ES-I3 (cell line): ENCODE measurements around the gene NDUFB1.

ENCODE experiments used
- H3K36me3 ChIP-seq: 2 replicates; pipeline ENCODE4 v1.6.1; 2013; ENCODE audit warnings: mild to moderate bottlenecking, low read length, control low read depth, moderate library complexity; ENCODE audit not compliant: insufficient read depth
- H3K4me1 ChIP-seq: 2 replicates; pipeline ENCODE4 v1.6.1; 2013; ENCODE audit warnings: mild to moderate bottlenecking, control low read depth, low read length; ENCODE audit not compliant: insufficient read depth
- H3K9ac ChIP-seq: 2 replicates; pipeline ENCODE4 v1.6.1; 2013; ENCODE audit warnings: low read depth, mild to moderate bottlenecking, low read length, moderate library complexity
- H3K9me3 ChIP-seq: 2 replicates; pipeline ENCODE4 v1.6.1; 2013; ENCODE audit warnings: mild to moderate bottlenecking, low read length, moderate library complexity; ENCODE audit not compliant: control insufficient read depth, insufficient read depth

Gene NDUFB1

DNA sequence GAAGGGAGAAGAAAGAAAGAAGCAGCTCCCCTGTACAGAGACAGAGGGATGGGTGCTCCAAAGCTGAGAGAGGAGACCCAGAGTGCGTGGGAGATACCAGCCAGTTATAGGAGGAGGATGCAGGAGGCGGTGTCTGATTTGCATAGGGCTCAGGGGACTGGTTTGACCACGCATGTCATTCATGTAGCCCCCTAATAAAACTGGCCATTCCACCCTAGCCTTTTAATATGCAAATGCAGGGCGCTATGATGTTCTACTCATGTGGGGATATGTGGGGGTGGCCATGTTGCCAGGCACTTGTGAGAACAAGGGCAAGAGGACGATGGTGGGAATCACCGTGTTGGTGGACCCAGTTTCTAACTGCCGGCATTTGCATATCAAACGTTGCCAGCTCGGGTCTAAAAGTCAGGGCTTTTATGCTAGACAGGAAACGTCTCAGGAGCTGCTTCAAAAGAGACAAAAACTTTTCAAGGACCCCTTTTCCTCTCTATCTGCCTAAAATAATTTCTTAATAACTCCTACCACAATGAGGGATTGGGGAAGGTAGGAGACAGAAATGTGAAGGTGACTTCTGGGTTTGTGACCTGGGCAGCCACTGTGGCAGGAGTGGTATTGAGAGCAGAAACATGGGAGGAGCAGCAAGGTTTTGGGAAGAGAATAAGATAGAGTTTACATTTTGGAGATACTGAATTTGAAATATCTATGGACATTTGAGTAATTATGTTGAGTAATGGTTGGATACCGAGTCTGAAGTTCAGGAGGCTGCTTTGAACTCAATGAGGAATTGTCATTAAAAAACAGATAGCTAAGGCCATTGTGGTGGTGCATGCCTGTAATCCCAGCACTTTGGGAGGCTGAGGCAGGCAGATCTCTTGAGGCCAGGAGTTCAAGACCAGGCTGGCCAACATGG lies 12.9 kb downstream of the NDUFB1 start:
- Histone ChIP-seq H3K9ac (peak overlapping the region; percentile 2; the same call in 1 of the 2 replicates), H3K36me3 (no peaks in the 10 kb centered on the region), H3K4me1 (no peaks in the 10 kb centered on the region; the same call in 1 of the 2 replicates)

DNA sequence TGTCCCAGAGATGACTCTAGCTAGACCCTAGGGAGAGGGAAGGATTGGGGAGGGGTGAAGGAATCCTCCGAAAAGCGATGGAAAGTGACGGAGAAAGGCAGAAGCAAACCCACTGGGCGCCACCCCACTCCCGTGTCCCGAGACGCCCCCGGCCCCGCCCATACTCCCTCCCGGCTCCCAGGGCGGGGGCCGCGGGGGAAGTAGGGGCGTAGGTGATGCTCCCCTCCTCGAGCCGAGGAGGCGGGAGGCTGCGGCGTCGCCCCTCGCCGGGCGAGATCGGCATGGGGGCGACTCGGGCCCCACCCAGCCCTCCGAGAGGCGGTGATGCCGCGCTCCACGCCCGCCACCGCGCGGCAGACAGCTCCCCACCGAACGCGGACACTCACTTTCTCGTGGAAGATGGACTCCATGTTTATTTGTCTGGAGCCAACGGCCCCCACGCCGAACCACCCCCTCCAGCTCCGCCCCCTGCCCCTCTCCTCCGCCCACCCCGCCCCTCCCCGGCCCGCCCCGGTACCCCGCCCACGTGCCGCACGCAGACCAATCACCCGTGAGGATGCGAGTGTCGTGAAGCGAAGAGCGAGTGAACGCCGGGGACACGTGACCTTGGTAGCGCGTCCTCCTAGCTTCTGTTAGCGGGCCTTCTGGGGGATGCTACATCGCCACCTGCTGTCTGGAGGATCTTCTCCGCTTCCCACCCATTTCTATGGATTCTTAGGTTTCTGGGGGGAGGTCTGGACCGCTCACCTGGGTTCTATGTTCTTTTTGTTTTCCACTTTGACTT lies 15.2 kb downstream of the NDUFB1 start, which contains the start of gene ATXN3:
Gene ATXN3, minus strand, starts transcription at position 440 of the 784 bp plus-strand sequence. Its CDS starts 30 bp downstream, at position 410.
- Histone ChIP-seq H3K9me3 (no peaks in the 10 kb centered on the region), H3K36me3 (no peaks in the 10 kb centered on the region), H3K9ac (peak within 1 kb of the TSS; percentile 83), H3K4me1 (peaks cover 8% of the 10 kb centered on the region)

More for the DNA sequence above, 12.9 kb downstream of the NDUFB1 start:
- no peaks in the 10 kb centered on the region for H3K9me3 ChIP-seq

DNA sequence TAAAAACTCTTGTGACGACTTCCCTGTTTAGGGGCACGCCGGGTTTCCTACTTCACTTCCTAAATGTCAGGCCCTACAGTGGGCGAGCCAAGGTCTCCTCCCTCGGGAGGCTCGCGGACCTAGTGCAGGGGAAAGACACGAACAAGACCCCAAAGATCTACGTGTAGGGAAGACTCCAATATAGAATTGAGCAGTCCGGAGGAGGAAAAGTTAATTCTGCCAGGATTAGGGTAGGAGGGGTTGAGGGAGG lies 15.7 kb downstream of the NDUFB1 start:
- peak overlapping the region; percentile 83 for H3K9ac ChIP-seq
- peaks cover 8% of the 10 kb centered on the region for H3K4me1 ChIP-seq
- H3K9me3 ChIP-seq: no peaks in the 10 kb centered on the region
- no peaks in the 10 kb centered on the region for H3K36me3 ChIP-seq

DNA sequence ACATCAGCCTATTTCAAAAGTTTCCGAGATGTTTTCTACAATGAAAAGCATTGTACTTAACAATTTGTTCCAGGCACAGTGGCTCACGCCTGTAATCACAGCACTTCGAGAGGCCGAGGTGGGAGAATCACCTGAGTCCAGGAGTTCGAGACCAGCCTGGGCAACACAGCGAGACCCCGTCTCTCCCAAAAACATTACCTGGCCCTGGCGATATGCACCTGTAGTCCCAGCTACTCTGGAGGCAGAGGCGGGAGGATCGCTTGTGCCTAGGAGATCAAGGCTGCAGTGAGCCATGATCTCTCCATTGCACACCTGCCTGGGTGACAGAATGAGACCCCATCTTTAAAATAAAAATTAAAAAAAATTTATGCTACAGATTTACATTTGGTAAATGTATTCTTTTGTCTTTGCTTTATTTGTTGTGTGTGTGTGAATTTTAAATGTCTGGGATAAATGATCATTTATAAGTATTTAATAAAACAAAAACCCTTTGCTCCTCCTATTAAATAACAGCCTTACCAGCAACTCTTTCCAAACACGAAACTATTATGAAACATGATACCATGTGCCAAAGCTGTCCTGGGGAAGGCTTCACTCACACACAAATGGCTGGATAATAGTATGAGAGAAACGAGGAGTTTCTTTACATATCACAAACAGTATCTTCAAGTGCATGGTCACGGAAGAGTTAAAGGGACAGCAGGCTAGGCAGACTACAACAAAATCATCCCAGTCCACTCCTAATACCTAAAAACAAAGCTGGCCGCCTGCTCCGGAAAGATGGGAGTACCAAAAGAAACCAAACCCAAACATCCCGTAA lies 16.2 kb downstream of the NDUFB1 start:
- no peaks in the 10 kb centered on the region for H3K9me3 ChIP-seq
- peaks cover 12% of the 10 kb centered on the region for H3K4me1 ChIP-seq
- no peaks in the 10 kb centered on the region for H3K36me3 ChIP-seq
- H3K9ac ChIP-seq: peak overlapping the region; percentile 83

DNA sequence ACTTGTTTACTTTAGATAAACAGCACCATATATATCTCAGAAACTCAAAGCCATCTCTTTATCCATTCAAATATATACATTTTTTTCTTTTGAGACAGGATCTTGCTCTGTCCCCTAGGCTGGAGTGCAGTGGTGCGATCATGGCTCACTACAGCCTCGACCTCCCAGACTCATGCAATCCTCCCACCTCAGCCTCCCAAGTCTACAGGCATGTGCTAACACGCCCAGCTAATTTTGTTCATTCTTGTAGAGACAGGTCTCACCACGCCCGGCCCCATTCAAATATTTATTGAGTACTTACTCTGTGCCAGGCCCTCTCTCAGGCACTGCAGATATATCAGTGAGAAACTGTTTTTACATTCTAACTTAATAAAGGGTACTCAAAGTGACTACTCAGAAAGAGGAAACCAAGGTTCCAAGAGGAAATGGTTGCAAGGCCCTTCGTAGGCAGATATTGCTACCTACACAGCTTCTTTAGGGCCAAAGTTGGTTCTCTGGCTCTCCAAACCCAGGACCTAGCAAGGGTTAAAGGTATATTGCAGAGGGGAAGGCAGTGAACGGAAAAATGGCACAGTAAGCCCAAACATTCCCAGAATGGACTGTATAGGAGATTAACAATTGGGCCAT lies 18.0 kb downstream of the NDUFB1 start:
- H3K36me3 ChIP-seq: no peaks in the 10 kb centered on the region
- H3K4me1 ChIP-seq: peaks cover 21% of the 10 kb centered on the region
- no peaks in the 10 kb centered on the region for H3K9me3 ChIP-seq
- no peak overlapping the region for H3K9ac ChIP-seq

DNA sequence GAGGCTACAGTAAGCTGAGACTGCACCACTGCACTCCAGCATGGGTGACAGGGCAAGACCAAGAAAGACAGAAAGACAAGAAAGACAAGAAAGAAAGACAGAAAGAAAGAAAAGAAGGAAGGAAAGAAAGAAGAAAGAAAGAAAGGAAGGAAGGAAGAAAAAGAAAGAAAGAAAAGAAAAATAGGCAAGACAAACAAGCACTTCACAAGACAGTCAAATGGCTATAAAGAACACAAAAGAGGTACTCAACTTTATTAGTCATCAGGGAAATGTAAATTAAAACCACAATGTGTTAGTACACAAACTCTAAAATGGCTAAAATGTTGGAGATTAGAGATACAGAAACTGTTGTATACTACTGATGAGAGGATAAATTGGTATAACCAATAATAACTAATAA lies 21.7 kb downstream of the NDUFB1 start:
- Histone ChIP-seq H3K9ac (no peak overlapping the region), H3K36me3 (0 out of 2 replicates have a peak, but pooled peaks cover 4% of the 10 kb centered on the region), H3K4me1 (peaks cover 21% of the 10 kb centered on the region), H3K9me3 (no peaks in the 10 kb centered on the region)

DNA sequence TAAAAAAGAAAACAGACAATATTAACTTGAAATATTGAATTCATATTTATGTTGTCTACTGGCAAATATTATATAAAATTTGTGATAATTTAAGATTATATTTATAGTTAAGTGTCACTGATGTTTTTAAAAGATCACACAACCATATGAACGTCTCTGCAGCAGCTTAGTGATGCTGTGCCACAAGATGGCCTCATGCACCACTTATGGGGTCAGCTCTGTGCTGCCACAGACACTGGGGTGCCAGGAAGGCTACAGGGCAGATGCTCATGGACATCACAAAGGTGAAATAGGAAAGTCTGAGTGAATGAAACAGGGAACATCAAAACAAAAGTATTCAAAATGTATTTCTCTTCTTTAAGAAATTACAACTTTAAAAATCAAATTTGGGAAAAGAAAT lies 28.2 kb downstream of the NDUFB1 start:
- Histone ChIP-seq H3K36me3 (peaks cover 10% of the 10 kb centered on the region), H3K9ac (no peak overlapping the region), H3K4me1 (no peaks in the 10 kb centered on the region), H3K9me3 (no peaks in the 10 kb centered on the region)

DNA sequence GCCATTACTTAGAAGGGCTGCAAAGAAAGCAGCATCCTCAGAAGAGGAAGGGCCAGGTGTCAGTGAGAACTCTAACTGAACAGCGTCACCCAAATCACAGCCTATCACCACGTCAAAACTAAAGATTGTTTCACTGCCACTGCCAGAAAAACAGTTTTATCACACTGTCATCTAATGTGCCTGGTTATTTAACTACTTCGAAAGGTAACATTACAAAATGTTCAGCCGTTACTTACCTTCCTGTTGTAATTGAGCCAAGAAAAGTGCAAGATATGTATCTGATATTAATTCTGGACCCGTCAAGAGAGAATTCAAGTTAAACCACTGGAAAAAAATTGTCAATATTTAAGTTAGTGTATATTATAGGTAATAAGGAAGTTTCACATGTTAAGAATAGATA lies 33.0 kb downstream of the NDUFB1 start:
- H3K36me3 ChIP-seq: peaks cover 18% of the 10 kb centered on the region
- no peaks in the 10 kb centered on the region for H3K9me3 ChIP-seq
- no peaks in the 10 kb centered on the region for H3K4me1 ChIP-seq
- H3K9ac ChIP-seq: no peak overlapping the region

DNA sequence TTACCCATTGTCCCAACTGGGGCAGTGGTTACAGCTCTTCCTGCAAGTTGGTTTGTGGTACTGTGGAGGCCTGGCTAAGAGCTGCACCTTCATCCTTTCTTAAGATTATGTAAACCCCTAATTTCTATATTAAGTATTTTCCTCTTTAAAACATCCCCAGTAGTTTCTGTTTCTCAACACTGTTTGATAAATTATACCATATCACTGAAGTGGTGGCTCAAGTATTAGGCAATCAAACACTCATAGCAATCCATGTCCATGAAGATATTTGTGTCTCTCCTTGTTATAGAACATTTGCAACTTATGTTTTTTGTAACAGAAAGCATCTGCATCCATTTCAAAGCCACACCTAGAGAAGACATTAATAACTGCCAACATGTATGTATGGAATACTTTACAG lies 47.0 kb downstream of the NDUFB1 start:
- no peaks in the 10 kb centered on the region for H3K4me1 ChIP-seq
- H3K9me3 ChIP-seq: no peaks in the 10 kb centered on the region
- H3K36me3 ChIP-seq: peaks cover 12% of the 10 kb centered on the region
- no peak overlapping the region for H3K9ac ChIP-seq
